Neutrophil (primary cell): ENCODE measurements around the gene GBF1.

Source experiments
- H3K27ac ChIP-seq: fragments of 200-600 bp; sonication (generic); 2 replicates; pipeline ENCODE4 v1.5.1; 2016; ENCODE audit warnings: mild to moderate bottlenecking, moderate library complexity
- H3K27me3 ChIP-seq: fragments of 200-600 bp; sonication (generic); 2 replicates; pipeline ENCODE4 v1.6.0; 2016; ENCODE audit warnings: mild to moderate bottlenecking
- H3K36me3 ChIP-seq: fragments of 200-600 bp; sonication (generic); 2 replicates; pipeline ENCODE4 v1.5.1; 2017
- H3K4me1 ChIP-seq, 2 experiments: fragments of 200-600 bp in 1 of 2; sonication (generic) in 1 of 2; 1 replicate in 1 of 2; 2 replicates in 1 of 2; pipeline versions ENCODE4 v1.5.1 to v1.6.1; 2013 to 2016; ENCODE audit warnings: low read depth in 1 of 2, low read length in 1 of 2, mild to moderate bottlenecking in 1 of 2, moderate library complexity in 1 of 2; ENCODE audit not compliant: control insufficient read depth in 1 of 2, insufficient read depth in 1 of 2
- H3K4me3 ChIP-seq, 2 experiments: fragments of 200-600 bp in 1 of 2; sonication (generic) in 1 of 2; 1 replicate in 1 of 2; 2 replicates in 1 of 2; pipeline ENCODE4 v1.5.1; 2013 to 2016; ENCODE audit warnings: low read depth in 1 of 2, low read length in 1 of 2, mild to moderate bottlenecking in 1 of 2, moderate library complexity in 1 of 2
- H3K9me3 ChIP-seq: fragments of 200-600 bp; sonication (generic); 2 replicates; pipeline ENCODE4 v1.5.1; 2016
- CTCF ChIP-seq: fragments of 200-600 bp; sonication (generic); IDR thresholded peaks from 2 replicates; pipeline ENCODE4 v1.5.1; 2016; ENCODE audit warnings: antibody characterized with exemption

Gene GBF1

DNA sequence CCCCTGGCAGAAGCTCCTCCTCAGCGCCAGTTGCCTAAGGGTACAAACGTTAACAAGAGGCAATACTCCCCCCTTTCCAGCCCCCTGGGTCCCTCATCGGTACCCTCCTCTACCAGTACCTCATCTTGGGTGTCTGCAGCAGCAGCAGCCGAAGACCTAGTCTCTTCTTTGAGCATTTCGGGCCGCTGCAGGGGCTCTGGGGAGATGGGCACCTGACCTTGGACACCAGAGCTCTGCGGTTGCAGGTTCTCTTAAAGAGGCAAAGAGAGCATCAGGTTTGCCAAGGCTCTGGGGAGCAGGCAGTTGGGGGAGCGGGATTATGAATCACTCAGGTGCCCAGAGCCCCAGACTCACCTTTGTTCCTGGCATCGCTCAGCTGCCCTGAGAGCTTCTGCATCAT lies 178.8 kb downstream of the GBF1 start:
- no peaks in the 10 kb centered on the region for H3K9me3 ChIP-seq
- no peak for TF ChIP-seq CTCF
- no peak overlapping the region for H3K4me3 ChIP-seq
- no peak overlapping the region for H3K27ac ChIP-seq
- peaks cover 10% of the 10 kb centered on the region for H3K27me3 ChIP-seq
- H3K36me3 ChIP-seq = peaks cover 16% of the 10 kb centered on the region
- H3K4me1 ChIP-seq = peaks cover 34 to 41% of the 10 kb centered on the region in 2 experiments

DNA sequence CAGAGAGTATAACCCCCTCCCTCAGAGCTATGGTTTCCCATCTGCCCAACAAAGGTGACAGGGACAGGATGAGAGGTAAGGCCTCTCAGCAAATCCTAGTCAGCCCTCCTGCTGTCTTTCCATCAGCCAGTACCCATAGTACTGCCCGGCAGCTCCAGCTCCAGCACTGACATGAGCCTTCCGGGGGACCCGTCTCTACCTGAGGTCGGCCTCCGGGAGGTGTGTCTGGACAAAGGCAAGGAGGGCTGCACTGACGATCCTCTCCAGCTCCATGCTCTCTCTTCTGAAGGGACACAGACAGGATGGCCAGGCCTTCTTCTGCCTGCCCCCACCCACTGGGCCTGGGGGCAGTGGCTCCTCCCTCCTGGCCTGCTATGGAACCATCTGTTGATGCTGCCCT lies 179.6 kb downstream of the GBF1 start:
- Histone ChIP-seq H3K36me3 (peaks cover 16% of the 10 kb centered on the region), H3K27ac (no peak overlapping the region), H3K4me3 (no peak overlapping the region), H3K27me3 (peaks cover 2% of the 10 kb centered on the region), H3K4me1 (peaks cover 26 to 33% of the 10 kb centered on the region in 2 experiments), H3K9me3 (no peaks in the 10 kb centered on the region)
- no peak for TF ChIP-seq CTCF

- Histone ChIP-seq H3K27ac (no peak overlapping the region), H3K4me3 (no peak overlapping the region), H3K9me3 (no peaks in the 10 kb centered on the region), H3K36me3 (peaks cover 16% of the 10 kb centered on the region), H3K27me3 (no peaks in the 10 kb centered on the region), H3K4me1 (peaks cover 21 to 28% of the 10 kb centered on the region in 2 experiments)
- TF ChIP-seq CTCF = no peak
These were observed 180.1 kb downstream of the GBF1 start for GRCh38 chr10:102425444-102425843.

DNA sequence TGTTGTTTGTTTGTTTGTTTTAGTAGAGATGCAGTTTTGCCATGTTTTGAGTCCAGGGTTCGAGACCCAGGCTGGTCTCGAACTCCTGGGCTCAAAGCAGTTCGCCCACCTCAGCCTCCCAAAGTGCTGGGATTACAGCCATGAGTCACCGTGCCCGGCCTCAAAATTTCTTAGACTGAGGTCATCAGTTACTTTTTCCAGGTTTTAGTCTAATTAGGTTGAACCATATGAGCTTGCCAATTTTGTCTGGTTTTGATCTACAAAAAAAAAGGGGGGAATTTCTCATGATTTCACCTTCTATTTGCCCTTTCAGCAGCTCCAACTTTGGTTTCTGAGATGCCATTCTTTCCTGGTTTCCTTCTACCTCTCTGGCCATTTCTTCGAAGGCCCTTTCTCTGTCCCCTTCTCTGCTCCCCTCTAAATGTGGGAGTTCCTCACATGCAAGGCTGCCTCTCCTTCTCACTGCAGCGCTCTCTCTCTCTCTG lies 181.5 kb downstream of the GBF1 start:
- H3K4me3 ChIP-seq = no peak overlapping the region
- H3K9me3 ChIP-seq = no peaks in the 10 kb centered on the region
- TF ChIP-seq CTCF = no peak
- H3K36me3 ChIP-seq = peaks cover 16% of the 10 kb centered on the region
- H3K27ac ChIP-seq = no peak overlapping the region
- H3K4me1 ChIP-seq = peaks cover 20 to 22% of the 10 kb centered on the region in 2 experiments
- no peaks in the 10 kb centered on the region for H3K27me3 ChIP-seq

GRCh38 chr10:102429468-102429867 lies 184.1 kb downstream of the GBF1 start:
- Histone ChIP-seq H3K27ac (no peak overlapping the region), H3K36me3 (peaks cover 6% of the 10 kb centered on the region), H3K9me3 (no peaks in the 10 kb centered on the region), H3K27me3 (no peaks in the 10 kb centered on the region), H3K4me1 (peaks cover 27 to 28% of the 10 kb centered on the region in 2 experiments), H3K4me3 (no peak overlapping the region)
- TF ChIP-seq CTCF = no peak
